Measurements from ENCODE around the gene LRMDA. TPM values are rescaled to one million over a fixed set of nuclear protein-coding genes. Genes with fewer than 3 reads are reported as not detected.
A peak's percentile ranks its signal among the peaks of the same experiment; 100 is the strongest.

LRMDA gene
- total and polyA plus RNA-seq, 2 of the 13 experiments (the other 11 are each of a cell fraction or from before 2014, with no cell fraction given) = 13.4 to 22.0 TPM

- TF ChIP-seq FOXP4 (CRISPR knock-in tag; IDR thresholded peaks at IDR 0.05) = 0 out of 2 replicates have a peak, but pooled peaks have one; percentile 21
- TF ChIP-seq ZNF512 (CRISPR knock-in tag; IDR thresholded peaks at IDR 0.05) = no peak
- no peak for TF ChIP-seq ZNF432 (CRISPR knock-in tag; IDR thresholded peaks at IDR 0.05; ENCODE audit: borderline replicate concordance)
- TF ChIP-seq HMG20A (CRISPR knock-in tag; IDR thresholded peaks at IDR 0.05; ENCODE audit: borderline replicate concordance) = peak; percentile 28; the same call in 1 of the 2 replicates
- no peak for TF ChIP-seq ZBTB40 (IDR thresholded peaks at IDR 0.05)
- no peak for TF ChIP-seq ZBTB40 (CRISPR knock-in tag; IDR thresholded peaks at IDR 0.05)
- no peak for TF ChIP-seq ARID5B (CRISPR knock-in tag; IDR thresholded peaks at IDR 0.05)
- no peak for TF ChIP-seq HMGXB4 (CRISPR knock-in tag; IDR thresholded peaks at IDR 0.05; ENCODE audit: borderline replicate concordance in 1 of 2, low read depth in 1 of 2)
- TF ChIP-seq SMYD3 (CRISPR knock-in tag; IDR thresholded peaks at IDR 0.05) = no peak
These were observed 468.5 kb downstream of the LRMDA start (continued) for GRCh38 chr10:75899816-75900390.

Data from HepG2 (cell line).